ENCODE data around the gene INTS13.

INTS13 gene

GRCh38 chr12:26857465-26858176 lies 80.2 kb downstream of the INTS13 start:
- Histone ChIP-seq H3K36me3 (ENCODE audit: low read length) (no peaks in the 10 kb centered on the region), H3K27me3 (ENCODE audit: low read length) (no peaks in the 10 kb centered on the region), H2AFZ (ENCODE audit: low read depth, low read length, severe bottlenecking) (no peak overlapping the region), H3K9me3 (ENCODE audit: insufficient read depth, low read length) (no peaks in the 10 kb centered on the region), H3K4me2 (ENCODE audit: low read depth, low read length, poor library complexity, severe bottlenecking) (no peak overlapping the region), H3K27ac (ENCODE audit: low read depth, low read length) (no peak overlapping the region), H4K20me1 (ENCODE audit: low read depth, low read length) (no peaks in the 10 kb centered on the region), H3K4me3 (ENCODE audit: insufficient read depth, low read length, poor library complexity, severe bottlenecking) (no peak overlapping the region), H3F3A (ENCODE audit: insufficient read depth) (no peaks in the 10 kb centered on the region), H3K79me2 (ENCODE audit: insufficient read depth, low read length) (no peaks in the 10 kb centered on the region), H3K9ac (ENCODE audit: low read length) (no peak overlapping the region), H3K9me2 (replicated peaks; ENCODE audit: insufficient read depth, low read length) (no peaks in the 10 kb centered on the region)
- no peak for TF ChIP-seq EZH2phosphoT487 (conservative IDR thresholded peaks at IDR 0.05; ENCODE audit: low read length)
- TF ChIP-seq CTCF (IDR thresholded peaks at IDR 0.05; ENCODE audit: insufficient read depth, low read length, poor library complexity, severe bottlenecking), result no peak

GRCh38 chr12:26855337-26855736 lies 82.4 kb downstream of the INTS13 start:
- no peaks in the 10 kb centered on the region for H3F3A ChIP-seq (ENCODE audit: insufficient read depth)
- no peaks in the 10 kb centered on the region for H3K27me3 ChIP-seq (ENCODE audit: low read length)
- H3K9me3 ChIP-seq (ENCODE audit: insufficient read depth, low read length), result no peaks in the 10 kb centered on the region
- H3K36me3 ChIP-seq (ENCODE audit: low read length), result no peaks in the 10 kb centered on the region
- no peaks in the 10 kb centered on the region for H3K9me2 ChIP-seq (replicated peaks; ENCODE audit: insufficient read depth, low read length)
- H3K4me3 ChIP-seq (ENCODE audit: insufficient read depth, low read length, poor library complexity, severe bottlenecking), result no peak overlapping the region
- H3K79me2 ChIP-seq (ENCODE audit: insufficient read depth, low read length), result no peaks in the 10 kb centered on the region
- H3K27ac ChIP-seq (ENCODE audit: low read depth, low read length), result no peak overlapping the region
- no peak overlapping the region for H3K4me2 ChIP-seq (ENCODE audit: low read depth, low read length, poor library complexity, severe bottlenecking)
- H3K9ac ChIP-seq (ENCODE audit: low read length), result no peak overlapping the region
- H2AFZ ChIP-seq (ENCODE audit: low read depth, low read length, severe bottlenecking), result no peak overlapping the region
- no peaks in the 10 kb centered on the region for H4K20me1 ChIP-seq (ENCODE audit: low read depth, low read length)
- no peak for TF ChIP-seq EZH2phosphoT487 (conservative IDR thresholded peaks at IDR 0.05; ENCODE audit: low read length)
- no peak for TF ChIP-seq CTCF (IDR thresholded peaks at IDR 0.05; ENCODE audit: insufficient read depth, low read length, poor library complexity, severe bottlenecking)

Data from SU-DHL-6 (cell line).